Small intestine (tissue), 7 donors: ENCODE results near the gene ZNF439. TPM values are rescaled to one million over a fixed set of nuclear protein-coding genes. Genes with fewer than 3 reads are reported as not detected.
"Not testable (repeated sequence)": the region's sequence is repeated elsewhere in the genome, so short reads cannot be mapped to it uniquely, and the experiment has no call there.

Experiments used
- DNase-seq, 2 donors: peaks; one replicate each; pipeline versions ENCODE4 v3.0.0 to v3.0.0-alpha.2; 2013
- FAIRE-seq: peaks from 2 replicates; lab custom pipeline; 2012; peaks lifted over from hg19 to GRCh38; lab: Jason Lieb, UNC
- H3K27ac ChIP-seq, 3 donors: one replicate each; pipeline ENCODE4 v1.5.1; 2013; ENCODE audit warnings: low read length in 2 of 3, mild to moderate bottlenecking in 2 of 3, control low read depth in 1 of 3, inconsistent platforms in 1 of 3, low read depth in 1 of 3, moderate library complexity in 1 of 3
- H3K27me3 ChIP-seq, 3 donors: one replicate each; pipeline ENCODE4 v1.6.1; 2013; ENCODE audit warnings: low read length in 3 of 3, inconsistent platforms in 1 of 3; ENCODE audit not compliant: control insufficient read depth in 3 of 3, insufficient read depth in 3 of 3
- H3K36me3 ChIP-seq, 3 donors: one replicate each; pipeline ENCODE4 v1.6.1; 2013; ENCODE audit warnings: low read length in 3 of 3, inconsistent platforms in 1 of 3, low read depth in 1 of 3, mild to moderate bottlenecking in 1 of 3, moderate library complexity in 1 of 3; ENCODE audit not compliant: control insufficient read depth in 3 of 3, insufficient read depth in 2 of 3
- H3K4me1 ChIP-seq, 3 donors: one replicate each; pipeline ENCODE4 v1.6.1; 2013; ENCODE audit warnings: low read length in 2 of 3, inconsistent platforms in 1 of 3, low read depth in 1 of 3, mild to moderate bottlenecking in 1 of 3, moderate library complexity in 1 of 3; ENCODE audit not compliant: control insufficient read depth in 3 of 3, insufficient read depth in 2 of 3
- H3K4me3 ChIP-seq, 3 donors: one replicate each; pipeline ENCODE4 v1.5.1; 2013; ENCODE audit warnings: low read length in 3 of 3, control low read depth in 1 of 3, inconsistent platforms in 1 of 3, low read depth in 1 of 3, mild to moderate bottlenecking in 1 of 3, moderate library complexity in 1 of 3
- H3K9me3 ChIP-seq, 2 donors: one replicate each; pipeline ENCODE4 v1.6.1; 2013; ENCODE audit warnings: low read depth in 1 of 2, low read length in 1 of 2; ENCODE audit not compliant: control insufficient read depth in 2 of 2, insufficient read depth in 1 of 2
- WGBS, 3 donors: extraction: QIAGEN DNeasy Blood & Tissue Kit; methylation state at CpG; one replicate each; pipeline ENCODE4 v1.1.7; 2013; 5-methylcytosine and 5-hydroxymethylcytosine counted together
- polyA plus RNA-seq, 4 donors: library from polyadenylated mRNA; stranded (reverse) in 3 of 4; unstranded in 1 of 4; fragments of 200-250 nt in 3 of 4; fragments of 120-200 nt in 1 of 4; gene quantifications; one replicate each; pipeline versions ENCODE4 v1.2.1 to v1.2.3, GENCODE V29; 2013
- donor health status: healthy with polysubstance abuse.
- donor health status: control.
- donor health status: control.
- donor health status: Bipolar disorder and iron deficiency.
- donor health status: healthy.

Gene ZNF439
- polyA plus RNA-seq, 4 donors, result 1.1 to 8.0 (median 4.2) TPM

GRCh38 chr19:11853358-11853757 is 4.8 kb downstream of the ZNF439 start:
- H3K4me3 ChIP-seq, result no peak overlapping the region
- DNase-seq (no peak), FAIRE-seq (no peak)
- H3K27me3 ChIP-seq, result no peaks in the 10 kb centered on the region
- no peak overlapping the region for H3K27ac ChIP-seq
- peaks cover 0 to 13% of the 10 kb centered on the region in 2 donors for H3K9me3 ChIP-seq
- peaks cover 0 to 26% (median 2%) of the 10 kb centered on the region in 3 donors for H3K4me1 ChIP-seq
- WGBS, 3 donors, result 78 to 99% (median 79%) methylated on average over 3 of the region's 3 CpGs
- H3K36me3 ChIP-seq, result no peaks in the 10 kb centered on the region

- no peaks in the 10 kb centered on the region for H3K36me3 ChIP-seq
- DNase-seq, result peak; percentile 42 to 84
- H3K4me1 ChIP-seq, result peaks cover 0 to 19% (median 2%) of the 10 kb centered on the region in 3 donors
- WGBS, 3 donors, result 49 to 75% (median 53%) methylated on average over 12 of the region's 12 CpGs
- no peak for FAIRE-seq
- H3K27me3 ChIP-seq, result no peaks in the 10 kb centered on the region
- H3K9me3 ChIP-seq, result peaks cover 0 to 31% of the 10 kb centered on the region in 2 donors
- H3K27ac ChIP-seq, result peak overlapping the region in 1 of 3 donors; percentile 71
- no peak overlapping the region for H3K4me3 ChIP-seq
These were observed 8.2 kb downstream of the ZNF439 start for GRCh38 chr19:11856596-11857250.

- Histone ChIP-seq H3K27ac (no peak overlapping the region), H3K27me3 (no peaks in the 10 kb centered on the region), H3K4me1 (peaks cover 0 to 18% (median 2%) of the 10 kb centered on the region in 3 donors), H3K9me3 (peaks cover 0 to 47% of the 10 kb centered on the region in 2 donors), H3K36me3 (peaks cover 0 to 3% (median 0%) of the 10 kb centered on the region in 3 donors), H3K4me3 (no peak overlapping the region)
- no peak for DNase-seq
- no peak for FAIRE-seq
- WGBS, 3 donors, result 90 to 94% (median 91%) methylated on average over 7 of the region's 7 CpGs
These were observed 12.2 kb downstream of the ZNF439 start for GRCh38 chr19:11860721-11861120.

GRCh38 chr19:11861301-11861700 is 12.8 kb downstream of the ZNF439 start:
- DNase-seq, result no peak
- H3K4me3 ChIP-seq, result no peak overlapping the region
- H3K9me3 ChIP-seq, result peaks cover 0 to 51% of the 10 kb centered on the region in 2 donors
- peaks cover 0 to 3% (median 0%) of the 10 kb centered on the region in 3 donors for H3K36me3 ChIP-seq
- FAIRE-seq, result no peak
- peaks cover 0 to 13% (median 2%) of the 10 kb centered on the region in 3 donors for H3K4me1 ChIP-seq
- H3K27ac ChIP-seq, result no peak overlapping the region
- 82 to 96% (median 94%) methylated on average over 2 of the region's 2 CpGs for WGBS, 3 donors
- no peaks in the 10 kb centered on the region for H3K27me3 ChIP-seq

GRCh38 chr19:11867766-11868165 is 19.2 kb downstream of the ZNF439 start:
- not testable (repeated sequence) for H3K27me3 ChIP-seq, H3K36me3 ChIP-seq, FAIRE-seq, H3K27ac ChIP-seq, H3K4me3 ChIP-seq, DNase-seq, H3K4me1 ChIP-seq
- H3K9me3 ChIP-seq, result peaks cover 0 to 68% of the 10 kb centered on the region in 2 donors
- WGBS, 3 donors, result 92 to 96% (median 93%) methylated on average over 4 of the region's 4 CpGs

- H3K9me3 ChIP-seq, result peaks cover 0 to 66% of the 10 kb centered on the region in 2 donors
- no peak for FAIRE-seq
- WGBS, 3 donors, result 95 to 97% (median 96%) methylated on average over 8 of the region's 8 CpGs
These were observed 19.7 kb downstream of the ZNF439 start for GRCh38 chr19:11868188-11868587.

GRCh38 chr19:11872624-11873023 is 24.1 kb downstream of the ZNF439 start:
- WGBS, 3 donors, result 91 to 94% (median 92%) methylated on average over 9 of the region's 9 CpGs
- FAIRE-seq, result no peak

More at GRCh38 chr19:11868188-11868587, 19.7 kb downstream of the ZNF439 start:
- Histone ChIP-seq H3K27ac (no peak overlapping the region), H3K27me3 (no peaks in the 10 kb centered on the region), H3K36me3 (peaks cover 3 to 8% (median 4%) of the 10 kb centered on the region in 3 donors), H3K4me1 (no peaks in the 10 kb centered on the region), H3K4me3 (no peak overlapping the region)
- DNase-seq, result no peak

GRCh38 chr19:11873762-11874161 is 25.2 kb downstream of the ZNF439 start:
- Histone ChIP-seq H3K36me3 (no peaks in the 10 kb centered on the region), H3K27me3 (no peaks in the 10 kb centered on the region), H3K27ac (no peak overlapping the region), H3K4me1 (no peaks in the 10 kb centered on the region), H3K9me3 (peaks cover 0 to 30% of the 10 kb centered on the region in 2 donors), H3K4me3 (no peak overlapping the region)
- DNase-seq (no peak), FAIRE-seq (no peak)
- 60 to 73% (median 71%) methylated on average over 1 of the region's 1 CpG for WGBS, 3 donors

More at GRCh38 chr19:11872624-11873023, 24.1 kb downstream of the ZNF439 start:
- Histone ChIP-seq H3K9me3 (peaks cover 0 to 36% of the 10 kb centered on the region in 2 donors), H3K27me3 (no peaks in the 10 kb centered on the region), H3K36me3 (peaks cover 0 to 4% (median 4%) of the 10 kb centered on the region in 3 donors), H3K4me3 (no peak overlapping the region), H3K27ac (no peak overlapping the region), H3K4me1 (no peaks in the 10 kb centered on the region)
- no peak for DNase-seq
